DOHH2 (cell line): ENCODE measurements around the gene MACROD2.

Experiments
- H3F3A ChIP-seq: fragments of 200-600 bp; sonication (generic), shearing (Covaris generic); 2 replicates; pipeline ENCODE4 v1.6.0; 2016; ENCODE audit warnings: antibody characterized with exemption, mild to moderate bottlenecking; ENCODE audit not compliant: control insufficient read depth, insufficient read depth
- H3K27ac ChIP-seq: fragments of 200-600 bp; sonication (generic); 2 replicates; pipeline ENCODE4 v1.5.1; 2014; ENCODE audit warnings: low read depth, mild to moderate bottlenecking, low read length, moderate library complexity
- H3K27me3 ChIP-seq: fragments of 200-600 bp; sonication (generic); 2 replicates; pipeline ENCODE4 v1.6.1; 2014; ENCODE audit warnings: mild to moderate bottlenecking, low read length, mixed read lengths; ENCODE audit not compliant: control insufficient read depth
- H3K36me3 ChIP-seq: fragments of 200-600 bp; sonication (generic); 2 replicates; pipeline ENCODE4 v1.6.1; 2014; ENCODE audit warnings: mild to moderate bottlenecking, low read length, moderate library complexity, mixed read lengths; ENCODE audit not compliant: control insufficient read depth
- H3K4me1 ChIP-seq: fragments of 200-600 bp; sonication (generic); 2 replicates; pipeline ENCODE4 v1.6.1; 2014; ENCODE audit warnings: mild to moderate bottlenecking, low read length, mixed read lengths; ENCODE audit not compliant: control insufficient read depth
- H3K4me2 ChIP-seq: fragments of 200-600 bp; sonication (generic); 2 replicates; pipeline ENCODE4 v1.6.0; 2014; ENCODE audit warnings: mild to moderate bottlenecking, low read length, moderate library complexity
- H3K4me3 ChIP-seq: fragments of 200-600 bp; sonication (generic); 2 replicates; pipeline ENCODE4 v1.5.1; 2014; ENCODE audit warnings: mild to moderate bottlenecking, low read length, mixed read lengths
- H3K79me2 ChIP-seq: fragments of 200-600 bp; sonication (generic); 2 replicates; pipeline ENCODE4 v1.6.1; 2014; ENCODE audit warnings: mild to moderate bottlenecking, low read length, mixed read lengths; ENCODE audit not compliant: control insufficient read depth
- H3K9me2 ChIP-seq: fragments of 200-600 bp; sonication (generic); replicated peaks from 2 replicates; pipeline ENCODE4 v1.6.1; 2014; ENCODE audit warnings: mild to moderate bottlenecking, low read length, mixed read lengths; ENCODE audit not compliant: control insufficient read depth
- H3K9me3 ChIP-seq: fragments of 200-600 bp; sonication (generic); 2 replicates; pipeline ENCODE4 v1.6.1; 2014; ENCODE audit warnings: antibody characterized with exemption, low read length, mixed read lengths; ENCODE audit not compliant: control insufficient read depth, insufficient read depth
- H4K20me1 ChIP-seq: fragments of 200-600 bp; sonication (generic); 2 replicates; pipeline ENCODE4 v1.6.0; 2014; ENCODE audit warnings: low read depth, mild to moderate bottlenecking, antibody characterized with exemption, low read length, moderate library complexity; ENCODE audit not compliant: control insufficient read depth, insufficient read depth
- EZH2phosphoT487 ChIP-seq: fragments of 200-600 bp; sonication (generic); IDR thresholded peaks from 2 replicates; pipeline ENCODE4 v1.6.1; 2017; ENCODE audit warnings: borderline replicate concordance, mild to moderate bottlenecking, antibody characterized with exemption, low read length, moderate library complexity, mixed read lengths
- TF ChIP-seq, protein P1 (sequence below): fragments of 200-600 bp; sonication (generic); IDR thresholded peaks from one replicate; pipeline ENCODE4 v1.5.1; 2014; ENCODE audit warnings: antibody characterized with exemption, mild to moderate bottlenecking, low read depth, low read length; ENCODE audit not compliant: poor library complexity, severe bottlenecking

Gene MACROD2

DNA sequence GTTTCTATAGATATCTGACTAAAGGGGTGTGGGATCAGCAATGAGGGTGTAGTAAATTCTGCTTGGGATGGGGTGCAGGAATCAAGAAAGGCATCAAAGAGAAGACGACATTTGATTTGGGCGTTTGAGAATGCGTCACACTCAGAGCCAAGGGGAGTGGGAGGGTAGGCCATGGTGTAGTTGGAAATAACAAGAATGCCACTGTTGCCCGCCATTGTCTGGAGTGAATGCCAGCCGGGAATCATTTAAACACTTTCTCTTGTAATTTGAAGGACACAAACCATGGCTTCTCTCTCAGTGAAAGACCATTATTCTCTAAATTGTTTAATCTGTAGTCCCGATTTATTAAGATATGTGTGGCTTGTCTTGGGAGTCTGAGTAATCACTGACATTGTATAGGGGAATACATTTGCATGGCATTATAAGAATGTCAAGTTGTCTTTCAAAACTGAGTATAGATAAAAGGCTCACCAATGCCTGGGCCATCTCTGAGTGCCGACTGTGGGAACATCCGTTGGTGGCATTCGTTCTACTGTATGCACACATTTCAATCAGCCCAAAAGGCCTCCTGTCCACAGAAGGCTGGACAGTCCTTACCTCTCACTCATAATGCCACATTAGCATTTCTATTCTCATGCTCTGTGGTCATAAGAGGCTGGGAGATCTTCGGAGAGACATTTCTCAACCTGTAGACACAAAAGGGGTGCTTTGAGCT is 1800.1 kb downstream of the MACROD2 start:
- H3K27me3 ChIP-seq, result no peaks in the 10 kb centered on the region
- H3F3A ChIP-seq, result no peaks in the 10 kb centered on the region
- no peaks in the 10 kb centered on the region for H3K4me1 ChIP-seq
- H3K4me2 ChIP-seq, result no peak overlapping the region
- H4K20me1 ChIP-seq, result no peaks in the 10 kb centered on the region
- TF ChIP-seq, protein P1, sequence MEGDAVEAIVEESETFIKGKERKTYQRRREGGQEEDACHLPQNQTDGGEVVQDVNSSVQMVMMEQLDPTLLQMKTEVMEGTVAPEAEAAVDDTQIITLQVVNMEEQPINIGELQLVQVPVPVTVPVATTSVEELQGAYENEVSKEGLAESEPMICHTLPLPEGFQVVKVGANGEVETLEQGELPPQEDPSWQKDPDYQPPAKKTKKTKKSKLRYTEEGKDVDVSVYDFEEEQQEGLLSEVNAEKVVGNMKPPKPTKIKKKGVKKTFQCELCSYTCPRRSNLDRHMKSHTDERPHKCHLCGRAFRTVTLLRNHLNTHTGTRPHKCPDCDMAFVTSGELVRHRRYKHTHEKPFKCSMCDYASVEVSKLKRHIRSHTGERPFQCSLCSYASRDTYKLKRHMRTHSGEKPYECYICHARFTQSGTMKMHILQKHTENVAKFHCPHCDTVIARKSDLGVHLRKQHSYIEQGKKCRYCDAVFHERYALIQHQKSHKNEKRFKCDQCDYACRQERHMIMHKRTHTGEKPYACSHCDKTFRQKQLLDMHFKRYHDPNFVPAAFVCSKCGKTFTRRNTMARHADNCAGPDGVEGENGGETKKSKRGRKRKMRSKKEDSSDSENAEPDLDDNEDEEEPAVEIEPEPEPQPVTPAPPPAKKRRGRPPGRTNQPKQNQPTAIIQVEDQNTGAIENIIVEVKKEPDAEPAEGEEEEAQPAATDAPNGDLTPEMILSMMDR, result no peak
- no peak for TF ChIP-seq EZH2phosphoT487
- no peaks in the 10 kb centered on the region for H3K9me3 ChIP-seq
- no peaks in the 10 kb centered on the region for H3K79me2 ChIP-seq
- H3K27ac ChIP-seq, result no peak overlapping the region
- no peaks in the 10 kb centered on the region for H3K36me3 ChIP-seq
- no peak overlapping the region for H3K4me3 ChIP-seq
- no peaks in the 10 kb centered on the region for H3K9me2 ChIP-seq

DNA sequence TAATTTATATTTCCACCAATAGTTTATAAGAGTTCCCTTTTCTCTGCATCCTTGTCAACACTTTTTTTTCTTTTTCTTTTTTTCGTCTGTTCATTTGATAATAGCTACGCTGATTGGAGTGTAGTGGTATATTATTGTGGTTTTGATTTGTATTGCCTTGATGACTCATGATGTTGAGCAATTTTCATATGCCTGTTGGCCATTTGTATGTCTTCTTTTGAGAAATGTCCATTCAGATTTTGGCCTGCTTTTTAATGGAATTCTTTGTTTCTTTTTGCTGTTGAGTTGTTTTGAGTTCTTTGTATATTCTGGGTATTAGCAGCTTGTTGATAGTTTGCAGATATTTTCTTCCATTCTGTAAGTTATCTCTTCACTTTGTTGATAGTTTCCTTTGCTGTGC is 1804.6 kb downstream of the MACROD2 start:
- no peaks in the 10 kb centered on the region for H4K20me1 ChIP-seq
- no peak for TF ChIP-seq EZH2phosphoT487
- TF ChIP-seq, protein P1, result no peak
- no peaks in the 10 kb centered on the region for H3K4me1 ChIP-seq
- no peak overlapping the region for H3K4me2 ChIP-seq
- no peaks in the 10 kb centered on the region for H3K9me3 ChIP-seq
- no peak overlapping the region for H3K27ac ChIP-seq
- no peaks in the 10 kb centered on the region for H3K9me2 ChIP-seq
- H3K79me2 ChIP-seq, result no peaks in the 10 kb centered on the region
- H3K36me3 ChIP-seq, result no peaks in the 10 kb centered on the region
- no peaks in the 10 kb centered on the region for H3F3A ChIP-seq
- no peaks in the 10 kb centered on the region for H3K27me3 ChIP-seq
- no peak overlapping the region for H3K4me3 ChIP-seq

DNA sequence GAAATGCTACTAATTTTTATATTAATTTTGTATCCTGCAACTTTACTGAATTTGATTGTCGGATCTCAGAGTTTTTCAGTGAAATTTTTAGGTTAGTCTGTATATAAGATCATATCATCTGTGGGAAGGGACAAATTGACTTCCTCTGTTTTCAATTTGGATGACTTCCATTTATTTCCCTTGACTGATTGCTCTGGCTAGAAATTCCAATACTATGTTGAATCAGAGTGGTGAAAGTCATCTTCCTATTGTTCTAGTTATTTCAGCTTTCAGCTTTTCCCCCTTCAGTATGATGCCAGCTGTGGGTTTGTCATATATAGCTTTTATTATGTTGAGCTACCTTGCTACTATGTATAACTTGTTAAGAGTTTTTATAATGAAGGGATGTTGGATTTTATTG is 1806.7 kb downstream of the MACROD2 start:
- Histone ChIP-seq H3K36me3 (no peaks in the 10 kb centered on the region), H3K4me1 (no peaks in the 10 kb centered on the region), H3K9me3 (no peaks in the 10 kb centered on the region), H3K27ac (no peak overlapping the region), H3K9me2 (no peaks in the 10 kb centered on the region), H3K79me2 (no peaks in the 10 kb centered on the region), H4K20me1 (no peaks in the 10 kb centered on the region), H3K4me2 (no peak overlapping the region), H3K4me3 (no peak overlapping the region), H3K27me3 (no peaks in the 10 kb centered on the region), H3F3A (no peaks in the 10 kb centered on the region)
- TF ChIP-seq, protein P1, result no peak
- TF ChIP-seq EZH2phosphoT487, result no peak

DNA sequence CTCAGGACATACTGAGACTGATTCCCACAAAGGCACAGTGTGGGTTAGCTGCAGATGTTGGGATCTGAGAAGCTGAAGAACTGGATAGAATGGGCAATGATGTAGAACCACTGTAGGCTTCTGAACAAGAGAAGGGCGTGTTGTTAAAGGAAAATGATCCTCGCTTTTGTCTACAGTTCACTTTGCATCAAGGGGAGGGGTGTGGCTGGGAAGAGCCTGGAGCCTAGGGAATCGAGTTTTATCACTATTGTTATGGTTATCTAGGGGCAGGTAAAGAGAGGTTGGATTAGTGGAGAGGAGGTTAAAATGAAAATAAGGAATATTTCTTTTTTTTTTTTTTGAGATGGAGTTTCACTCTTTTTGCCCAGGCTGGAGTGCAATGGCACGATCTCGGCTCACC is 1809.8 kb downstream of the MACROD2 start:
- Histone ChIP-seq H3K4me1 (peaks cover 6% of the 10 kb centered on the region), H3K27ac (no peak overlapping the region), H3K27me3 (no peaks in the 10 kb centered on the region), H3K9me3 (no peaks in the 10 kb centered on the region), H3K9me2 (no peaks in the 10 kb centered on the region), H3F3A (no peaks in the 10 kb centered on the region), H3K4me2 (no peak overlapping the region), H3K79me2 (no peaks in the 10 kb centered on the region), H3K4me3 (no peak overlapping the region), H3K36me3 (no peaks in the 10 kb centered on the region), H4K20me1 (no peaks in the 10 kb centered on the region)
- TF ChIP-seq, protein P1, result no peak
- TF ChIP-seq EZH2phosphoT487, result no peak
